HG02981 (cell line): ENCODE data around the gene NPHP4.

Experiments used
- ATAC-seq: cut with Tn5 transposase; IDR thresholded peaks from one replicate; pipeline ENCODE4 v1.9.1; 2021; ENCODE audit warnings: mild to moderate bottlenecking, moderate library complexity; ENCODE audit not compliant: unreplicated experiment

Gene NPHP4

DNA sequence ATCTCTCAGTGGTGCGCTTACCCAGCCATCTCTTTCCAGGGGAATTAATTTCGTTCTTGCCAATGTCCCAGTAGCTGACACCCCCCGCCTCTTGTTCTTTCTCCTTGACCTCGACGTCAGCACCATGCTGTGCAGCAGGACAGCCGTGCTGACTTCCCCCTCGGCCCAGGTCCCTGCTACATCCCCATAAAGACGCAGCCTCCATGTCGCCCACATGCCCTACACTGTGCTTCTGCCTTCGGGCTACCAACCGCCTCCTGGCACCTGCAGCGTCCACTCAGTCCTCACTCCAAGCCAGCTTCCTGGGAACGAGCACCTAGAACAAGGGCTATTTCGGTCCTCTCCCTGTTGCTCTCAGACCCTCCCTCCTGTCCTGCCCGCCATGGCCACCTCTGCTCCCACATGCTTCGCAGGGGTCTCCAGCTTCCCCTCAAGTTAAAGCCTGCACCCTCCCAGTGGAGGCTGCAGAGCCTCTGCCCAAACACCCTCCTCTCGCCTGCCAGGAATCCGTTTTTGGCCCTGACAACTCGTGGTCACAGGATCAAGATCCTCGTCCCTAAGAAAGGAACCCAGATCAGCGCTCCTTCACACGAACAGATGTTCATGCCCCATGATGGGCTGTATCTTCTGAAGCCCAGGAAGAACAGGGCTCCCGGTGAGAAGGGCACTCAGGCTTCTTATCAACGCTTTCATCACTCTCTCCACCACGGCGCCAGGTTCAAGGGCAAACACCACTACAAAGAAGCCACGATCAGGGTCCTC, 109.7 kb downstream of the NPHP4 start:
- no peak for ATAC-seq

GRCh38 chr1:5881526-5882222, 110.6 kb downstream of the NPHP4 start:
- no peak for ATAC-seq

DNA sequence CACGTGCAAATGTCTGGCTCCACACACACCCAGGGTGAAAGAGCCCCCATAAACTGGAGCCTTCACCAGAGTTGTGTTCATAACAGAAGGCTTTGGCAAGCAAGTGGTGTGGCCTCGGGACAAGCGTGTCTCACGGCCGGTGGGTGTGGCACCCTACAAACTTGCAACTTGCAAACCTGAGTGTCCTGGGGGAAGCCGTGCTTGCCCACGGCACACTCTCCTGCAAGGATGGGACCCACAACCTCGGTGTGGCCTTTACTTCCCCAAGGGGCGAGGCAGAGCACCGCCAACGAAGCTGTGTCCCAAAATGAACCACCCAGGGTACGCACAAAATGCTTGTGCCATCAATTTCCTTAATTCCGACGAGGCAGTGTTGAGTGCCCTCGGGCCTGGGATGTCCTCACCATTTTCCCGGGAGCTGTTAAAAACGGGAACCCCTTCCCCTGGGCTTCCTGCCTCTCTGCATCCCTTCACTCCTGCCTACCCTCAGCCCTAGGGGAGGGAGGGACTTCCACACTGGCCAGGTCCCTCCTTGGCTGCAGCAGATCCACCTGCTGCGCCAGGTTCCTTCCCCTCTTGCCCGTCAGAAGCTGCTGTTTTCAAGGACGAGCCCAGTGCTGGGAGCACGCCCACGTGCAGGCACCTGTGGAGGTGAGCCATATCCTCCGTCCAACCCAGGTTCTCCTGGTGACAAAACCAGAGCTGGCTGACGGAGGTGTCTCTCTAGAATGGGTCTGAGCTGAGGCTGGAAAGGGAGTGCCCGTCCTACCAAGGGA, 111.4 kb downstream of the NPHP4 start:
- no peak for ATAC-seq

- no peak for ATAC-seq
Observed at GRCh38 chr1:5879421-5879820, 112.8 kb downstream of the NPHP4 start.

DNA sequence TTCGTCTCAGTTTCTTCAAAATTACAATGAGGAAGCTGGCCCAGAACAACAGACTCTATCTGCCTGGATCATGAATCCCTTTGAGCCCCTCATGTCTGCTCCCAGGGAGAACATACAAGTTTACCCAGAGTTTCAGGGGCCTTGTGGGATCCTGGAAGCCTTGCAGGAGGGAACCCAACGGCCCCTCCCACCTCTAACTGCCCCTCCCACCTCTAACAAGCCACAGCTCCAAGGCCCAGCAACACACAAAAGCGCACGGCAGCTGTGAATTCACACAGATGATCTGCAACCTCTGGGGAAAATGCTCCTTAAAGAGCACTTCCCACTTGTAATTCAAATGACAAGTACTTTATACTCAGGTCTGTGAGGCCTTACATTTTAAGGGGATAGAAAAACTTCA, 113.3 kb downstream of the NPHP4 start:
- ATAC-seq, result no peak

GRCh38 chr1:5877683-5878530, 114.3 kb downstream of the NPHP4 start:
- no peak for ATAC-seq

GRCh38 chr1:5877001-5877400, 115.2 kb downstream of the NPHP4 start:
- no peak for ATAC-seq

DNA sequence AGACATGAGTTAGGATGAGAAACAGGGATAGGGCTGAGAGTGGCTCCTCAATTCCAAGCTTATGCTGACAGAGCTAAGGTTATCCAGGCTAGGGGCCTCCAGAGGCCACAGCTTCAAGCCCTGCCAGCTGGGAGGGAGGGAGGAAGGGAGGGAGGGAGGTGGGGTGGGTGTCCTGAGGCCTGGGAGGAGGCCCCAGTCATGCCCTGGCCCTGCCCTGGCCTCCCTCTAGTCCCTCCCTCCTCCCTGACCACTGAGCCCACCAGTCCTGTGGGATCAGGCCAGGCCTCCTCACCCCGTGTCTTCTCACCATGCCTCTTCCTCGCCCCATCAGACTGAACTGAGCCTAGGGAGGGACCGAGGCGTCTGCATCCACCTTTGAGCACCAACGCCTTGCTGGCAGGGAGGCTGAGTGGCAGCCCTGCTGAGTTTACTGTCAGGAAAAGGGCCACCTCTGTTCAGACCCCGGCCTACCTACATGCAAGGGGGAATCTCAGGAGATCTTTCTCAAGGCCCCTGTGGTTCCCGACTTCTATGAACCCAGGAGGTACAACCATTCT, 116.1 kb downstream of the NPHP4 start:
- no peak for ATAC-seq

DNA sequence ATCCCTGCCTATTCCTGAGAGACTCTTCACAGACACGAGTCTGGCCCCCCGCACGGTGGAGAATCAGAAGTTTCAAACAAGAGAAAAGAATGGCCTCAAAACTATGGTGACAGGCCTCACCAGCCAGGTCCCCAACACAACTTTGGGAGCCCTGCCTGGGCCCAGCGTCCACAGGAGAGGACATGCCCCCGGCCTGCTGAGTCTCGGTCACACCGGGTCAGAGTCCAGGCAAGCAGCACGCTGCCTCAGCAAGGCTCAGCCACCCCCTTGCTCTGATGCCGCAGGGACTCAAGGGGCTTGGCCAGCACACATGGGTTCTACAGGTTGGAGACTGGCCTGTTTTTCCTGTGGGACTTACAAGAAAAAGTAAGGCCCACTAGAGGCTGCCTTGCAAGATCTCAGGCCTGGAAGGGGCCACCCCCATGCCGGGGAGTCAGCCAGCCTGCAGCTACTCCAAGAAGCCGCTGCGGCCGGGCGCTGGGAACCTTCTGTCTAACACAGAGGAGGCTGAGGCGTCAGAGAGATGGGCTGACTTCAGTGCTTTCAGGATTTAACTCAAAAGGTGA, 116.8 kb downstream of the NPHP4 start:
- no peak for ATAC-seq

DNA sequence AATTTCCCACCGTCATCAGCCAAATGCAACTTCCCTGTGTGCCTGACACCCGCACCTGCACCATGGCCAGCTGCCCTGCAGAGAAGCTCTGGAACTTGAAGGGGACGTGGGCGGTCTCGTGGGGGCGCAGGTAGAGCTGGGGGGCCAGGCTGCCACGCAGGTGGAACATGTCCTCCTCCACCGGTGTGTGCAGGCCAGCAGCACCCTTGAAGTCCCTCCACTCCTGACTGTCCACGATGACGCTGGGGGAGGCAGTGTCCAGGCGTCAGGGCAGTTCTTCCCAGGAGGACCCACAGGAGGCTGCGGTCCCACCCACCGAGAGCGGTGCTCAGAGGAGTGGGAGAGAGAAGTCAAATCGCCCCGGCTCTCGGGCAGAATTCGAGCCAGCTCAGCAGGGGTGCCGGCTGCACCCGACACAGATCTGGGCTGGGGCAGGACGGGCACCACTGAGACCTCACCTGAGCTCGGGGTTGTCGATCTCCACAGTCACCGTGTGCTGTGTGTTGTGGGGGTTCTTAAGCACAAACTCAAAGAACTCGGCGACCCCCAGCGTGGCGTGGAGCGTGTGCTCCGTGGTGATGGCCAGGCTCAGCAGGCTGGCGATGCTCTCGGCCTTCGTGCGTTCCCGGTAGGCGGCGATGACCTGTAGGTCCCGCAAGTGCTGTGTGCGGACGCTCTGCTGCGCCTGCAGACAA, 117.7 kb downstream of the NPHP4 start:
- no peak for ATAC-seq

DNA sequence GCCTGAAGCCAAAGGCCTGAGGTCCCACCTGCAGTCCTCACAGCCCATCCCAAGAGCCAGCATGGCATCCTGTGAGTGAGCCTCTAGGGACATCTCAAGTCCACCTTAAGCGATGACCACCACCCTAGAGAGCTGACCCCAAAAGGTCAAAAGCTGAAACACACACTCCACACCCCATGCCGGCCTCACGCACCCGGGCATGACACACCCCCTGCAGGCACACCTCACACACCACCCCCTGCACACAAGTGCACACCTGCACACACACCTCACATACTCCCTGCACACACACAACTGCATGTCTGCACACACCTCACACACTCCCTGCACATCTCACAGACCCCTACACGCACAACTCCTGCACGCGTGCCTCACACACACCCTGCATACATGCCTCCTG, 118.7 kb downstream of the NPHP4 start:
- ATAC-seq, result no peak

DNA sequence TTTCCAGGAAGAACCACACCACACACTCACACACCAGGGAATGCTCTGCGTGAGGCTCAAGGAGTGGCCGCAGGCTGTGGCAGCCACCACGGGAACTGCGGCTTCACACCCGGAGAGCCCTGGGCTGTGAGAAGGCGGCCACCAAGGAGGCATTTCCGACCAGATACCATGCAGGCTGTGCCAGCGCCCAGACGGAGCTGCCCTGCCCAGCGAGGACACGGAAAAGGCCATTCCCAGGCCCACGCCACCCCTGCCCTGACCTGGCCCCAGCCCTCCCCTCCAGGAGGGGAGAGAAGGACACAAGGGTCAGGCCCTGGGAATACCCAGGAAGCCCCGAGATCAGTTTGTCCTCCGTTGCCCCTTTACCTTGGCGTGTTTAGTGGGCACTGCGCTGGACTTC, 119.3 kb downstream of the NPHP4 start:
- no peak for ATAC-seq

DNA sequence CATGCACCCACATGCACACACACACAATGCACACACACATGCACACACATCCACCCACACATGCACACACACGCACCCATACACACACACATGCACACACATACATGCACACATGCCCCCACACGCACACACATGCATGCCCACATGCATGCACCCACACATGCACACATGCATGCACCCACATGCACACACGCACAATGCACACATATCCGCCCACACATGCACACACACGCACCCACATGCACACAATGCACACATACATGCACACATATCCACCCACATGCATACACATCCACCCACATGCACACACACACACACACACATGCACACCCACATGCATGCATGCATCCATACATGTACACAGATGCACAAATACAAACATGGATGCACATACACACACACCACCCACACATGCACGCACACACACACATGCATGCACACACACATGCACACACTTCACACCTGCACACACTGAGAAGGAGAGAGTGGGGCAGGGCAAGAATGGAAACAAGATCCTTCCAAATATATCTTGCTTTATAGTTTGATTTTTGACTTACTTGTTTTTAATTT, 123.2 kb downstream of the NPHP4 start:
- no peak for ATAC-seq

DNA sequence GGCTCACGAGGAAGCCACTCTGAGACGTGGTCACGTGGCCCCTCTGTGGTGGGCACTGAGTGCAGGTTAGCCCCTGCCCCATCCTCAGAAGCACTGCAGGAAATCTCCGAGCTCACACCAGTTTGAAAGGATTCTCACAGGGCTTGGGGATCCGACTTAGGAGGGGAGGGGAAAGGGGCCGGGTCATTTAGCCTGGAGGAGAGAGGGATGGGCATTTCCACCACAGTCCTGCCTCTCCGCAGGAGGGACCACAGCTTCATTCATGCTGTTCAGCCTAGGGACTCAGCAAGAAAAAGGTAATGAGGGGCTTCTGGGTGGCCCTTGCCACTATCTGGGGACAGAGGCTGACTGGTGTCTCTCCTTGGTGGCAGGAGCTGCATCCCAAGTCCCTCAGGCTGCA, 126.5 kb downstream of the NPHP4 start:
- no peak for ATAC-seq

DNA sequence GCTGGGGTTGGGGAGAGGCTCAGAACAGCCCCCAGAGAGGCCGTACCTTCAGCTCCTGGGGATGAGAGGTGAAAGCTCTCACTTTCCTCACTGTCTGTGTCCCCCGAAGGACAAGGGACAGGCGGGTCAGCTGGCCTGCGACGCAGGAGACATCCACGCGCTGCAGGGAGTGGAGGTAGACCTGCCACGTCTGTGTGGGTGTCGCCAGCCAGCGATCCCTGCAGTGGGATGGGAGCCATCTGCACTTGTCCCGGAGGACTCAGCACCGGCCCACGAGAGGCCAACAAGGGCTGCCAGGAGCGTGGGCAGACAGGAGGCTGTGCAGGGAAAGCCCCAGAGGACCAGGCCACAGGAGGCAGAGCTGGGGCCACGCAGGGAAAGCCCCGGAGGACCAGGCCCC, 127.2 kb downstream of the NPHP4 start:
- no peak for ATAC-seq

- ATAC-seq, result no peak
Observed at GRCh38 chr1:5864256-5864655, 128.0 kb downstream of the NPHP4 start.

DNA sequence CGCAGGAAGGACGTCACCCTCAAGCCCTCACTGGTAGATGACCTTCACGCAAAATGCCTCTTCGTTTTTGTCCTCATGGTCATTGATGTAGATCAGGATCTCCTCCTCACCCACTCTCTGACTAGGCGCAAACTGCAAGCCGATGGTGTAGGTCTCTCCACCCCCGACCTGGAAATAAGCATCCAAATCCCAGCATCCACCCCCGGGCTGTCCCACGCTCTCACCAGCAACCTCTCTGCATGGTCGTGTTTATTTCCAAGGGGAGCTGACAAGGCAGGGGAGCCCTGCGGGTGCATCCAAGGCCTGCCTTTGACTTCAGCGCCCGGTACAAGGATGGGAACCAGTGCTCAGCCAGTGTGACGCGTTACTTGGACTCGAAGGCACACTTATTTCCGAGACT, 129.0 kb downstream of the NPHP4 start:
- no peak for ATAC-seq

DNA sequence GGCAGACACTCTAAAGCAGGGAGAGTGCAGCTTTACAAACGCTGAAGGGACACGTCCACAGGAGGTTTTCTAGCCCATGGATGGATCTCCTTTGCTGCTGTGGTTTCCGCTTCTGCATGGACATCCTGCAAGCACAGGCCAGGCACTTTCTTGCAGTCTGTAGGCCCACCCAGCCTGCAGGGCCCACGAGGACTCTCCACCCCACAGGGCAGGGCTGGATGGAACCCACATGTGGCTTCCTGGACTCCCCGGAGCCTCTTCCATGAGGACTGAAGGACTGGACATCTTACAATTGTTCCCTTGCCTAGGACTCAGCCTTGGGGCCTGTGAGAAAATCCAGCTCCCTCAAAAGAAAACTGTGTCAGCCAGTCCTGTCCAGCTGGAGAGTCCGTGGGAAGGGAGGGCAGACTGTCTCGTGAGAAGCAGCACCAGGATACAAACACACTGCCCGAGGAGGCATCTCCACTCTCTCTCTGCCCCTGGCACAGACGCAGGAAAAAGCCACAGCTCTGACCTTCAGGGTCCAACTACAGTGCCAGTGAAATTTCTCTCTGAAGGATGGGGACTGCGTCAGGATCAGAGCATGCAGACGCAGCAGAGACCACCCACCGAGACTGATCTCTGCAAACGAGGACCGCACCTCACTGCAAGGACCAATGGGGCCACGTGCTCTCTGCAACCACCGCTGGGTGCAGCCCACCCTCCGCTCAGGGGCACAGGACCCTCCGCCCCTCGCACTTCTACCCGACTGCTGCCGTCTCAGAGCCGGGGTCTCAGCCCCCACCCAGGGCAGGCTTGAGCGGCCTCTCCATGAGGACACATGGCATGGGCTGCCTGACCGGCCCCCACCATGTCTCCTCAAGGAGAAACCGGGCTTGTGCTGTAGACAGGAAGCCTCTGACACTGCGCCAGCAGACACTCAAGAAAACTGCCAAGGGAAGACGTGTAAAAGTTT, 130.1 kb downstream of the NPHP4 start:
- ATAC-seq, result no peak
